GM12874 (cell line): ENCODE results near the gene ENTPD6.

Experiments used
- TF ChIP-seq, protein P1 (sequence below): IDR thresholded peaks from 2 replicates; pipeline ENCODE4 v1.5.1; 2011; ENCODE audit warnings: low read depth, mild to moderate bottlenecking, control low read depth, low read length, moderate library complexity; ENCODE audit not compliant: insufficient read depth

Gene ENTPD6

GRCh38 chr20:25199473-25200260, 4.2 kb downstream of the ENTPD6 start:
- TF ChIP-seq, protein P1, sequence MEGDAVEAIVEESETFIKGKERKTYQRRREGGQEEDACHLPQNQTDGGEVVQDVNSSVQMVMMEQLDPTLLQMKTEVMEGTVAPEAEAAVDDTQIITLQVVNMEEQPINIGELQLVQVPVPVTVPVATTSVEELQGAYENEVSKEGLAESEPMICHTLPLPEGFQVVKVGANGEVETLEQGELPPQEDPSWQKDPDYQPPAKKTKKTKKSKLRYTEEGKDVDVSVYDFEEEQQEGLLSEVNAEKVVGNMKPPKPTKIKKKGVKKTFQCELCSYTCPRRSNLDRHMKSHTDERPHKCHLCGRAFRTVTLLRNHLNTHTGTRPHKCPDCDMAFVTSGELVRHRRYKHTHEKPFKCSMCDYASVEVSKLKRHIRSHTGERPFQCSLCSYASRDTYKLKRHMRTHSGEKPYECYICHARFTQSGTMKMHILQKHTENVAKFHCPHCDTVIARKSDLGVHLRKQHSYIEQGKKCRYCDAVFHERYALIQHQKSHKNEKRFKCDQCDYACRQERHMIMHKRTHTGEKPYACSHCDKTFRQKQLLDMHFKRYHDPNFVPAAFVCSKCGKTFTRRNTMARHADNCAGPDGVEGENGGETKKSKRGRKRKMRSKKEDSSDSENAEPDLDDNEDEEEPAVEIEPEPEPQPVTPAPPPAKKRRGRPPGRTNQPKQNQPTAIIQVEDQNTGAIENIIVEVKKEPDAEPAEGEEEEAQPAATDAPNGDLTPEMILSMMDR: no peak

- TF ChIP-seq, protein P1: no peak
Measured at GRCh38 chr20:25203089-25203488, 7.6 kb downstream of the ENTPD6 start.

DNA sequence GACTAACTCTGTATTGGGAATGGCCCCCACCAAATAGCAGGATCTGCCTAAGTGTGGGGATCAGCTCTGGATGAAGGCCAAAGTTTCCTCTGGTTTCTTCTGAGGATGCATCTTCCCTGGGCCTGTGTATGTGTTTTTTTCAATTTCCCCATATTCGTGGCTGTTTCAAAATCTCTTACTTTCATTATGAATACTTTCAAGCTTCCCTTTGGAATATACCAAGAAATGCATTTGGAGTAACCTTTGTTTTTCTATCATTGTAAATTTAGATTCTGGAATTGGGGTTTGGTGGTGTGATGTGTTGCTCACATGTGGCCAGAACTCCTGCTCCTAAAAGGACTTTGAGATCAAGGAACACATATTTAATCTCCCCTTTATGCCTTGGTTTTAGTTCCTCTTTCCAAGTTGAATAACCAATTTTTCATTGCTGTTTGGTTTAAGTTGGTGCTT, 8.4 kb downstream of the ENTPD6 start:
- TF ChIP-seq, protein P1: no peak

- TF ChIP-seq, protein P1: no peak
Measured at GRCh38 chr20:25204550-25205276, 9.2 kb downstream of the ENTPD6 start.

GRCh38 chr20:25205277-25206062, 10.0 kb downstream of the ENTPD6 start:
- TF ChIP-seq, protein P1: no peak

DNA sequence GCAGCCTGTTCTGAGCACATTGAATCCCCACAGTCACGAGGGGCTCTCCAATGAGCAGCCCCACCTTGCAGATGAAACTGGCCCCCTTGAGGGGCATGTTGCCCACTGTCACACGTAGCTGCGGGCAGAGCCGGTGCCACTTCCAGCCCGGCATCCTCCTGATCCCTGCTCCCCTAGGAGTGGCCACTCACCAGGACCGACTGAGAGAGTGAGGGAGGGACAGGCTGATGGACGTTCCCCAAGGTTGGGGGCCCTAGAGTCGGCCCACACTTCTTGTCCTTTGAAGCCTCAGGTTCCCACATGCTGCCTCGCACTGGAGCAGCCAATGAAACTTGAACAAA, 10.5 kb downstream of the ENTPD6 start:
- TF ChIP-seq, protein P1: no peak

- TF ChIP-seq, protein P1: no peak
Measured at GRCh38 chr20:25206548-25206947, 11.0 kb downstream of the ENTPD6 start.
